ENCODE measurements around the gene BCL10.

- TF ChIP-seq CTCF (IDR thresholded peaks at IDR 0.05) (no peak), TCF7 (CRISPR knock-in tag; IDR thresholded peaks at IDR 0.05; ENCODE audit: low read depth) (no peak), NR1H2 (CRISPR knock-in tag; IDR thresholded peaks at IDR 0.05) (no peak), JUN (CRISPR knock-in tag; IDR thresholded peaks at IDR 0.05) (no peak), SP1 (CRISPR knock-in tag; conservative IDR thresholded peaks at IDR 0.05) (no peak), PREB (CRISPR knock-in tag; IDR thresholded peaks at IDR 0.05; ENCODE audit: borderline replicate concordance) (no peak), ELF4 (CRISPR knock-in tag; IDR thresholded peaks at IDR 0.05; ENCODE audit: low read depth) (no peak), RELA (CRISPR knock-in tag; IDR thresholded peaks at IDR 0.05; ENCODE audit: borderline replicate concordance) (no peak), FOXJ3 (CRISPR knock-in tag; IDR thresholded peaks at IDR 0.05; ENCODE audit: borderline replicate concordance) (no peak), PRDM15 (CRISPR knock-in tag; IDR thresholded peaks at IDR 0.05) (no peak), MYBL2 (CRISPR knock-in tag; IDR thresholded peaks at IDR 0.05) (no peak)
Measured at GRCh38 chr1:85225624-85226380, 50.6 kb downstream of the BCL10 start.

Data from WTC11 (cell line).